MM.1S (cell line): ENCODE measurements around the gene KANSL2.

Source experiments
- EZH2phosphoT487 ChIP-seq: fragments of 300-600 bp; sonication (generic); IDR thresholded peaks from 2 replicates; pipeline ENCODE4 v1.6.1; 2018; ENCODE audit warnings: antibody characterized with exemption, low read length
- TF ChIP-seq, protein P1 (sequence below): fragments of 300-600 bp; sonication (generic); IDR thresholded peaks from 2 replicates; pipeline ENCODE4 v1.5.1; 2016; ENCODE audit warnings: antibody characterized with exemption, low read length, mixed read lengths

DNA sequence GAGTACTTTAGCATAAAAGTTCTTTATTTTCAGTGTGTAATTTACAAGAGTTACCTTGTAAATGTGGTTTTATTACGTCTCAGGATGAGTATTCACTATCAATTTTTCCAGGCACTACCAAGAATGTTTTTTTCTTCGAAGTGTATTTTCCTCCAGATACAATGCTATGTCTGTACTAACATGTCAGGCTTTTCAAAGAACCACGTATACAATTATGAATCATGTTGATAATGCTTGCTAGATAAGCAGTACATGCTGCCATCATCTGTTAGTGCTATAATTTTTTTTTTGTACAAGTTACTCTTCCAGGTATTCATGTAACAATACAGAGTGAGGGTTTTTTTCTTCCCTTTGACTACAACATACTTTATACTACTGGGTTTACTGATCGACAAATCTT, 5.6 kb upstream of the KANSL2 start:
- TF ChIP-seq, protein P1, sequence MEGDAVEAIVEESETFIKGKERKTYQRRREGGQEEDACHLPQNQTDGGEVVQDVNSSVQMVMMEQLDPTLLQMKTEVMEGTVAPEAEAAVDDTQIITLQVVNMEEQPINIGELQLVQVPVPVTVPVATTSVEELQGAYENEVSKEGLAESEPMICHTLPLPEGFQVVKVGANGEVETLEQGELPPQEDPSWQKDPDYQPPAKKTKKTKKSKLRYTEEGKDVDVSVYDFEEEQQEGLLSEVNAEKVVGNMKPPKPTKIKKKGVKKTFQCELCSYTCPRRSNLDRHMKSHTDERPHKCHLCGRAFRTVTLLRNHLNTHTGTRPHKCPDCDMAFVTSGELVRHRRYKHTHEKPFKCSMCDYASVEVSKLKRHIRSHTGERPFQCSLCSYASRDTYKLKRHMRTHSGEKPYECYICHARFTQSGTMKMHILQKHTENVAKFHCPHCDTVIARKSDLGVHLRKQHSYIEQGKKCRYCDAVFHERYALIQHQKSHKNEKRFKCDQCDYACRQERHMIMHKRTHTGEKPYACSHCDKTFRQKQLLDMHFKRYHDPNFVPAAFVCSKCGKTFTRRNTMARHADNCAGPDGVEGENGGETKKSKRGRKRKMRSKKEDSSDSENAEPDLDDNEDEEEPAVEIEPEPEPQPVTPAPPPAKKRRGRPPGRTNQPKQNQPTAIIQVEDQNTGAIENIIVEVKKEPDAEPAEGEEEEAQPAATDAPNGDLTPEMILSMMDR: no peak
- no peak for TF ChIP-seq EZH2phosphoT487
